Measurements from ENCODE around the gene PCDH18.

- TF ChIP-seq CTCF (IDR thresholded peaks at IDR 0.05) (no peak), ZFX (IDR thresholded peaks at IDR 0.05; ENCODE audit: borderline replicate concordance) (no peak)
Measured at GRCh38 chr4:137531986-137532868, at the start of gene PCDH18.
